Peyer's patch (tissue), 4 donors: ENCODE results near the gene NTRK2.

Experiments
- POLR2A ChIP-seq, 2 donors: fragments of 450-650 bp; IDR thresholded peaks; one replicate each; pipeline ENCODE4 v1.5.1; 2017; ENCODE audit warnings: antibody characterized with exemption in 2 of 2, mild to moderate bottlenecking in 2 of 2, moderate library complexity in 2 of 2
- TF ChIP-seq, protein P1 (sequence below), 6 experiments: fragments of 450-650 bp in 4 of 6; fragments of 200-600 bp in 2 of 6; sonication (generic) in 1 of 6; IDR thresholded peaks; one replicate each; pipeline ENCODE4 v1.5.1; 2017 to 2019; ENCODE audit warnings: antibody characterized with exemption in 6 of 6, mild to moderate bottlenecking in 3 of 6, moderate library complexity in 1 of 6

DNA sequence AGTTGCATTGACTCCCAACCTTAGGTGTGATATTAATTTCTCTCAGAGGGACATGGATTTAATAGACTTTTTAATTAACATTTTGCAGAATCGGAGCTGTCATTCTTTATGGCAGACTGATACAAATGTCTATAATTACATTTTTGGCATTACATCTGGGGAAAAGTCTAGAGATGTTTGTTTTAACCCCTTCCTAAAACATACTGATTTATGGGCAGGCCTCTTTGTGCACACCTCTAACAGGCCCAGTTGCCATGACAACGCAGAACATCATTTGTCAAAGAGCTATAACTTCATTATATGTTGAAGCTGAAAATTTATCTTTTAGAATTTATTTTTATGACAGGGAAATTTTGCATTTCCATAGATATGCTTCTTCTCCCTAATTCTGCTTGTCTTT lies 158.5 kb downstream of the NTRK2 start:
- TF ChIP-seq, protein P1, sequence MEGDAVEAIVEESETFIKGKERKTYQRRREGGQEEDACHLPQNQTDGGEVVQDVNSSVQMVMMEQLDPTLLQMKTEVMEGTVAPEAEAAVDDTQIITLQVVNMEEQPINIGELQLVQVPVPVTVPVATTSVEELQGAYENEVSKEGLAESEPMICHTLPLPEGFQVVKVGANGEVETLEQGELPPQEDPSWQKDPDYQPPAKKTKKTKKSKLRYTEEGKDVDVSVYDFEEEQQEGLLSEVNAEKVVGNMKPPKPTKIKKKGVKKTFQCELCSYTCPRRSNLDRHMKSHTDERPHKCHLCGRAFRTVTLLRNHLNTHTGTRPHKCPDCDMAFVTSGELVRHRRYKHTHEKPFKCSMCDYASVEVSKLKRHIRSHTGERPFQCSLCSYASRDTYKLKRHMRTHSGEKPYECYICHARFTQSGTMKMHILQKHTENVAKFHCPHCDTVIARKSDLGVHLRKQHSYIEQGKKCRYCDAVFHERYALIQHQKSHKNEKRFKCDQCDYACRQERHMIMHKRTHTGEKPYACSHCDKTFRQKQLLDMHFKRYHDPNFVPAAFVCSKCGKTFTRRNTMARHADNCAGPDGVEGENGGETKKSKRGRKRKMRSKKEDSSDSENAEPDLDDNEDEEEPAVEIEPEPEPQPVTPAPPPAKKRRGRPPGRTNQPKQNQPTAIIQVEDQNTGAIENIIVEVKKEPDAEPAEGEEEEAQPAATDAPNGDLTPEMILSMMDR (IDR thresholded peaks at IDR 0.05): no peak
- TF ChIP-seq POLR2A (IDR thresholded peaks at IDR 0.05): no peak
